Measurements from ENCODE around the gene TMC6. TPM values are rescaled to one million over a fixed set of nuclear protein-coding genes. Genes with fewer than 3 reads are reported as not detected.

The TMC6 gene
- total RNA-seq, 1 donor, result 5.2 TPM

DNA sequence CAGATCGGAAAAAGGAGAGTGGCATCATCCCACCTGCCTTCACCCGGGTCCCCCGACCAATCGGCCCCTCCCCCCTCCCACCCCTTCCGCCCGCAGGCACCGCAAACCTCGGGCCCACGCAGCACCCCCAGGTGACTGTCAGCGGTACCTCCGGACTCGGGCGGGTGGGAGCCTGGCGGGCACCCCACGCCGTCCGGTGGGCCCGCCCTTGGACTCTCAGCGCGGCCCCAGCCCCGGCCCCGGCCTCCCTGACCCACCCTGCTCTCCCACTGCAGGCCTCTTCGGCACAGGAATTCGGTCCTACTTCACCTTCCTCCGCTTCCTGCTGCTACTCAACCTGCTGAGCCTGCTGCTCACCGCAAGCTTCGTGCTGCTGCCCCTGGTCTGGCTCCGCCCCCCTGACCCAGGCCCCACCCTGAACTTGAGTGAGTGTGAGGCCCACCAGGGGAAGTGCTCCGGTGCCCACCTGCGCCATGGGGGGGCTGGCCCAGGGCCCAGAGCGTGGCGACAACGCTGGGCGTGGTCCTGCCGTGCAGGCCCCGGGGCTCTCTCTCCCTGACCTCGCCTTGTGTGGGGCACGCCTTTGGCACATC, 3.6 kb upstream of the TMC6 start:
- no peak overlapping the region for H3K4me3 ChIP-seq (ENCODE audit: low read depth, low read length)
- no peak for DNase-seq (ENCODE audit: low read depth)
- TF ChIP-seq, protein P1, sequence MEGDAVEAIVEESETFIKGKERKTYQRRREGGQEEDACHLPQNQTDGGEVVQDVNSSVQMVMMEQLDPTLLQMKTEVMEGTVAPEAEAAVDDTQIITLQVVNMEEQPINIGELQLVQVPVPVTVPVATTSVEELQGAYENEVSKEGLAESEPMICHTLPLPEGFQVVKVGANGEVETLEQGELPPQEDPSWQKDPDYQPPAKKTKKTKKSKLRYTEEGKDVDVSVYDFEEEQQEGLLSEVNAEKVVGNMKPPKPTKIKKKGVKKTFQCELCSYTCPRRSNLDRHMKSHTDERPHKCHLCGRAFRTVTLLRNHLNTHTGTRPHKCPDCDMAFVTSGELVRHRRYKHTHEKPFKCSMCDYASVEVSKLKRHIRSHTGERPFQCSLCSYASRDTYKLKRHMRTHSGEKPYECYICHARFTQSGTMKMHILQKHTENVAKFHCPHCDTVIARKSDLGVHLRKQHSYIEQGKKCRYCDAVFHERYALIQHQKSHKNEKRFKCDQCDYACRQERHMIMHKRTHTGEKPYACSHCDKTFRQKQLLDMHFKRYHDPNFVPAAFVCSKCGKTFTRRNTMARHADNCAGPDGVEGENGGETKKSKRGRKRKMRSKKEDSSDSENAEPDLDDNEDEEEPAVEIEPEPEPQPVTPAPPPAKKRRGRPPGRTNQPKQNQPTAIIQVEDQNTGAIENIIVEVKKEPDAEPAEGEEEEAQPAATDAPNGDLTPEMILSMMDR (IDR thresholded peaks at IDR 0.05; ENCODE audit: insufficient read depth, low read depth, low read length), result no peak

DNA sequence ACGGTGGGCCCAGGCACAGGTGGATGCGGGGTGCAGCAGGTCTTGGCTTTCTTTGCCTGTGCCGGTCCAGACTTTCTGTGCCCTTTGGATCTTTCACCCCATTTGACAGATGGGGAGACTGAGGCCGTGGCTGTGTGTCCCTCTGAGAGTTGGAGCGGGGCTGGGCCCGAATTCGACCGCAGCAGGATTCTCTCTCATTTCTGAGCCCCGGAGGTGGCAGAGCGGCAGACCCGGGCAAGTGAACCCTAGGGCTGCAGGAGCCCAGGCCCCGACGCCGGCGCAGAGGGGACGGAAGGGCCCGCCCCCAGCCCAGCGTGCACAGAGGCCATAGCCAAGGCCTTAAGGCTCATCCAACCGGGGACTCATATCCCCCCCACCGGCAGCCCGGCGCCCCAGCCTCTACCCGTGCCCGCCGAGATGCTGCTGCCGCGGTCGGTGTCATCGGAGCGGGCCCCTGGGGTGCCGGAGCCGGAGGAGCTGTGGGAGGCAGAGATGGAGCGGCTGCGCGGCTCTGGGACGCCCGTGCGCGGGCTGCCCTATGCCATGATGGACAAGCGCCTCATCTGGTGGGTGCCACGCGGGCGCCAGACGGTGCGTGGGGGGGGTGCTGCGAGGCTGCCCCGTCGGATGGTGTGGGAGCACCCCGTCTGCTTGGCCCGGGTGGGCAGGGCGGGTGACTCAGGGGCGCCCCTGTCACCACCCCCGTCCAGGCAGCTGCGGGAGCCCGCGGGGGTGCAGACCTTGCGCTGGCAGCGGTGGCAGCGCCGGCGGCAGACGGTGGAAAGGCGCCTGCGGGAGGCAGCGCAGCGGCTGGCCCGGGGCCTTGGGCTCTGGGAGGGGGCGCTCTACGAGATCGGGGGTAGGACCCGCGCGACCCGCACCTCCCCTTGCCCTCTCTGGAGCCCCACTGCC, 2.9 kb upstream of the TMC6 start:
- TF ChIP-seq, protein P1 (IDR thresholded peaks at IDR 0.05; ENCODE audit: insufficient read depth, low read depth, low read length), result no peak
- no peak overlapping the region for H3K4me3 ChIP-seq (ENCODE audit: low read depth, low read length)
- no peak for DNase-seq (ENCODE audit: low read depth)

DNA sequence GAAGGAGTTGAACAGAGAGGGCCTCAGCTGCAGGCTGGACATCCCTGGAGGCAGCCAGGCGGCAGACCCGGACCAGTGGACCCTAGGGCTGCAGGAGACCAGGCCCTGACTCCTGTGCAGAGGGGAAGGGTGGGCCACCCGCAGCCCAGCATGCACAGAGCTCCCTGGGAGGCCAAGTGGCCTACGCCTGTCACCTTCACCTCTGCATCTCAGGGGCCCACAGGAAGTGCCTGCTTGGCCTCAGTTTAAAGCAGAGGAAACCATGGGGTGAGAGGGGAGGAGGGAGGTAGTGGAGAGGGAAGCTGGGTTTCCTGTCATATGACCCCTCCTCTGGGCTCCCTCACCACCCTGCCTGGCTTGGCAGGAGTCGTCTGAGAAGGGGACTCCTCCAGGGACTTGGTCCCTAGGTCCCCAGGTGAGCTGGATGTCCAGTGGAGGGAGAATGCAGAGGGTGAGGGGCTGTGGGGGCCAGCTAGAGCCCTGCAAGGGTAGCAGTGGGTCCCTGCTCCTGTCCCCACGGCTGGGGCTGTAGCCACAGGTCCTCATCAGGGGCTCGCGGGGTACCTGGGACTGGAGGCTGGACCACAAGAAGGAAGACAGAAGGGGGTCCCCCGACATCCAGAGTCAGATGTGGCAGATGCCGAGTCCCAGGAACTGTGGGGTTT, 2.0 kb upstream of the TMC6 start, which contains the start of gene TMC8:
Gene TMC8 (plus strand): TSS at position 335 of the 665 bp plus-strand sequence. CDS start 818 bp downstream, outside the sequence.
- H3K4me3 ChIP-seq (ENCODE audit: low read depth, low read length), result no peak within 1 kb of the TSS
- TF ChIP-seq, protein P1 (IDR thresholded peaks at IDR 0.05; ENCODE audit: insufficient read depth, low read depth, low read length), result no peak
- DNase-seq (ENCODE audit: low read depth), result no peak

DNA sequence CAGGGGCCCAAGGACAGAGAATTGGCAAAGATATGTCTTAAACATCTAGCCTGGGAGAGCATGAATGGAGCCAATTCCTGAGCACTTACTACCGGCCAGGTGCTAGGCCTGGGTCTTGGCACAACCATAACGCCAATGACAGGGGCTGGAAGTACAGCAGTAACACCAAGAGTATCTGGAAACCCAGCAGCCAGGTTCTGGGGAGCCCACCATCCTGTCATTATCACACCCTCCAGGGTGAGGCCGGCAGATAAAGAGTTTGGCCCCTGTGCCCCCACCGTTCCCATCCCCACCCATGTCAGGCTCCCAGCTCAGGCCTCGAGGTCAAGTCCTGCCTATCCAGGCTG, 1.5 kb upstream of the TMC6 start:
- no peak for DNase-seq (ENCODE audit: low read depth)
- no peak overlapping the region for H3K4me3 ChIP-seq (ENCODE audit: low read depth, low read length)
- TF ChIP-seq, protein P1 (IDR thresholded peaks at IDR 0.05; ENCODE audit: insufficient read depth, low read depth, low read length), result no peak

DNA sequence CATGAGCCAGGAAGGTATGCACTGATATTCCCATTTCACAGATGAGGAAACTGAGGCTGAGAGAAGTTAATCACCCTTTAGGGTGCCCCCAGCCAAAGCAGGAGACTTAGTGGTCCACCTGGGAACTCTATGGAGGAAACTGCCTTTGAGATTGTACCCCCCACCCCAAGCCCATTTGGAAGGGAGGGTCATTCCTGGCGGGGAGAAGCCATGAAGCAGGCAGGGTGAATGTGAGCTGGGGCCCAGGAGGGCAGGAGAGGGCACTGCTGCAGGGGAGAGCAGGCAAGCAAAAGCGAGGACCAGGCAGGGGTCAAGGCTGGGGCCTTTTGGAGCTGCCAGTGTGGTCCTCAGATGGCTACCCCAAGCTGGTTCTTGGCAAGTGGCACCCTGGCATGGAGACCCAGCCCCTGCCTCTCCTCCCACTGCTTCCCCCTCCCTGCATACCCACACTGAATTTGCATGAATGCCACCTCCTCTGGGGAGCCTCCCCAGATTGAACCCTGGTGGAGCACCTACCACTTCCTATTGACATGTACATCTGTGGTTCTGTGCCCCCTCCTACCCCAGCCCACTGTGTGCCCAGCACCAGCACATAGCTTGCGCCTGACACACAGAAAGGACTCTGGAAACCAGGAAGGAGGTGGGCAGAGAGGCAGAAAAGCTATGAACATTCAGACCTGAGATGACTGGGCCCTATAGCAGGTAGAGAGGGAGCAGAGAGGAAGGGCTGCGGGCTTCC, 965 bp upstream of the TMC6 start:
- TF ChIP-seq, protein P1 (IDR thresholded peaks at IDR 0.05; ENCODE audit: insufficient read depth, low read depth, low read length), result no peak
- H3K4me3 ChIP-seq (ENCODE audit: low read depth, low read length), result no peak overlapping the region
- DNase-seq (ENCODE audit: low read depth), result no peak

DNA sequence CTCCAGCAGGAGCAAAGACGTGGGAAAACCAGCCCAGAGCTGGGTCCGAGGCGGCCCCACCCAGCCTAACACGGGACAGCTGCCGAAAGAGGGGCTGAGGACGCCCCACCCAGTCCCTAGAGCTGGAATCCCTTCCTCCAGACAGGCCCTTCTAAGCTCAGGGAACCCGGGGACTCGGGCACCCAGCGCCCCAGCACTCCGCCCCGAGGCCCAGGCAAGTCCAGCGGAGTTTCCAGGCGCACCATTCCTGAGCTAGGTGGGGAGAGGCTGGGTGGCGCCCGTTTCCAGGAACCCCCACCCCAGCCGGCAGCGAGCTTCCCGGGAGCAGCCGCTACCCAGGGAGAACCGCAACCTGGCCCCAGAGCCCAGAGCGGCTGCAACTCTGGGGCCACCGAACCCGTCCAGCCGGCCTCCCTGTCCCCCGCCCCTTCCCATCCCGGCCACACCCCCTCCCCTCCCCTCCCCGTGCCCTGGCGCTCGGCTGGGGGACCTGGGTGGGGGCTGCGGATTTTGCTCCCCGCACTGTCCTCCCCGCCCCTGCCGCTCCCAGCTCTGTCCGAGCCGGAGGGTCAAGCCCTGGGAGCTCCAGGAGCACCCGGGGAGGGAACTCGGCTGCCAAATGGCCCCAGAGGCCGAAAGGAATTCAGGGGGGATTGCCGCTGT, 536 bp downstream of the TMC6 start:
- DNase-seq (ENCODE audit: low read depth), result no peak
- peak overlapping the region; percentile 67 for H3K4me3 ChIP-seq (ENCODE audit: low read depth, low read length)
- TF ChIP-seq, protein P1 (IDR thresholded peaks at IDR 0.05; ENCODE audit: insufficient read depth, low read depth, low read length), result no peak
